GM18909 (cell line): ENCODE measurements around the gene NPLOC4.
A peak's percentile ranks its signal among the peaks of the same experiment; 100 is the strongest.

Experiments
- ATAC-seq: cut with Tn5 transposase; IDR thresholded peaks from one replicate; pipeline ENCODE4 v1.9.1; 2021; ENCODE audit warnings: mild to moderate bottlenecking; ENCODE audit not compliant: unreplicated experiment, poor library complexity

The NPLOC4 gene

GRCh38 chr17:81665205-81666091 is 28.5 kb upstream of the NPLOC4 start:
- peak; percentile 27 for ATAC-seq

DNA sequence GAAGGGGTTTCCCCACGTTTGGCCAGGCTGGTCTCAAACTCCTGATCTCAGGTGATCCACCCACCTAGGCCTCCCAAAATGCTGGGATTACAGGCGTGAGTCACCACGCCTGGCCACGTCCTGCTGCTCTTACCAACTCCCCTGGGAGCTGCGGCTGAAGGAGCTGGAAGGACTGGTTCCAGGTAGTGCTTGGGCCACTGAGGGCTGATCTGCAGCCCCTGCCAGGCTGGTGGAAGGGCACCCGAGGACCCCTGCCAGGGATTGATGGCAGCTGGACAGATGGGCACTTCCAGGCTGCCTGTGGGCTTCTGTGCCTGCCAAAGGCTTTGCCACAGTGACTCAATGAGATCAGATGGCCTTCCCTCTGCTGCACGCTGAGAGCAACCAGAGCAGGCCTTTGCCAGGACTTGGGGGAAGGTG is 27.1 kb upstream of the NPLOC4 start:
- ATAC-seq: no peak

DNA sequence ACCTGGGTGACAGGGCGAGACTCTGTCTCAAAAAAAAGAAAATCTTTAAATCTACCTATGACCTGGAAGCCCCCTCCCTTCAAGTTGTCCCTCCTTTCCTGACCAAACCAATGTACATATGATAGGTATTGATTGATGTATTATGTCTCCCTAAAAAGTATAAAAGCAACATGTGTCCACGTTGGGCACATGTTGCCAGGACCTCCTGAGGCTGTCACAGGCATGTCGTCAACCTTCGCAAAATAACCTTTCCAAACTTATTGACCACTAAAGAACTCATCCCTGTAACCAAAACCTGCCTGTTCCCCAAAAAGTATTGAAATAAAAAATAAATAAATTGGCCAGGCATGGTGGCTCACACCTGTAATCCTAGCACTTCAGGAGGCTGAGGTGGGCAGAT is 25.1 kb upstream of the NPLOC4 start:
- no peak for ATAC-seq

- ATAC-seq: no peak
Measured at GRCh38 chr17:81660441-81660840, 23.5 kb upstream of the NPLOC4 start.

DNA sequence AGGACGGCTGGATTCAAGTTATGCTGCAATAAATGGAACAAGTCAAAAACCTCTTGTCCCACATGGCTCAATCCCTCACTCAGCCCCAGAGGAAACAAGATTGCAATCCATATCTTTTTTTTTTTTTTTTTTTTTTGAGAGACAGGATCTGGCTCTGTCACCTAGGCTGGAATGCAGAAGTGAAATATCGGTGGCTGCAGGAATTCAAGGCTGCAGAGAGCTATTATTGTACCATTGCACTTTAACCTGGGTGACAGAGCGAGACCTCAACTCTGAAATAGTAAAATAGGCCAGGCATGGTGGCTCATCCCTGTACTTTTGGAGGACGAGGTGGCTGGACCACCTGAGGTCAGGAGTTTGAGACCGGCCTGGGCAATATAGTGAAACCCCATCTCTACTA is 22.1 kb upstream of the NPLOC4 start:
- ATAC-seq: no peak

GRCh38 chr17:81656835-81657234 is 19.9 kb upstream of the NPLOC4 start:
- no peak for ATAC-seq

- ATAC-seq: no peak
Measured at GRCh38 chr17:81656118-81656743, 19.3 kb upstream of the NPLOC4 start, which contains the start of gene PDE6G. Gene PDE6G (minus strand): TSS chr17:81656542. CDS start chr17:81653305, 3,237 bp downstream.

DNA sequence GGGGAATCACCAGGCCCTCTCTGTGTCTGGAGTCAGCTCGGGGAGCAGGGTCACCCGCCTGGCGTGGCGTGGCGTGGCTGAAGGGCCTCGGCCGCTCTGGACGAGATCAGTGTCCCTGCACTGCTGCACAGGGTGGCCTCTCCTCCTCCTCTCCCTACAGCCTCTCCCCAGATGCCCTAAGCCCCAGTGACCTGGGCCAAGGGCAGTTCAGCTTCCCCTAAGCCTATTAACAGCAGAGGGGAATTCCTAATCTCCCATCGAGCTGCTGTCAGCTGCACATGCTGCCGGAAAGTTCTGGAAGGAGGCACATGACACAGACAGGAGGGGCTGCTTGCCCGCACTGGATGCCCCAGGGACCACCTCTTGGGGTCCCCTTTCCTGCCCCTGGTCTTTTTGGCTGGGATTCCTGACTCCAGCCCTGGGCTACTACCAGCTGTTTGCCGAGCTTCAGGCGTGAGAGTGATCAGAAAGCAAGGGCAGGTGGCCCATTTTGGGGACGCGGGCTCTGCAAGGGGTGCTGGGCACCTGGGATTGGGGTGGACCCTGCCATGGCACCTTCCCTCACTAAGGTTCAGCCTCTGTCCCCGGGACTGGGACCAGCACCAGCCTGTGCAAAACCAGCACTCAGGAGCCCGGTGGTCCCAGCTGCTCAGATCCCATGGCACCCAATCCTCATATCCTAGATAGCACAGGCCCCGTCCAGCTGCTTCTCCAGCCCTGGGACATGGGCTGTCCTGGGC is 18.6 kb upstream of the NPLOC4 start:
- ATAC-seq: no peak

DNA sequence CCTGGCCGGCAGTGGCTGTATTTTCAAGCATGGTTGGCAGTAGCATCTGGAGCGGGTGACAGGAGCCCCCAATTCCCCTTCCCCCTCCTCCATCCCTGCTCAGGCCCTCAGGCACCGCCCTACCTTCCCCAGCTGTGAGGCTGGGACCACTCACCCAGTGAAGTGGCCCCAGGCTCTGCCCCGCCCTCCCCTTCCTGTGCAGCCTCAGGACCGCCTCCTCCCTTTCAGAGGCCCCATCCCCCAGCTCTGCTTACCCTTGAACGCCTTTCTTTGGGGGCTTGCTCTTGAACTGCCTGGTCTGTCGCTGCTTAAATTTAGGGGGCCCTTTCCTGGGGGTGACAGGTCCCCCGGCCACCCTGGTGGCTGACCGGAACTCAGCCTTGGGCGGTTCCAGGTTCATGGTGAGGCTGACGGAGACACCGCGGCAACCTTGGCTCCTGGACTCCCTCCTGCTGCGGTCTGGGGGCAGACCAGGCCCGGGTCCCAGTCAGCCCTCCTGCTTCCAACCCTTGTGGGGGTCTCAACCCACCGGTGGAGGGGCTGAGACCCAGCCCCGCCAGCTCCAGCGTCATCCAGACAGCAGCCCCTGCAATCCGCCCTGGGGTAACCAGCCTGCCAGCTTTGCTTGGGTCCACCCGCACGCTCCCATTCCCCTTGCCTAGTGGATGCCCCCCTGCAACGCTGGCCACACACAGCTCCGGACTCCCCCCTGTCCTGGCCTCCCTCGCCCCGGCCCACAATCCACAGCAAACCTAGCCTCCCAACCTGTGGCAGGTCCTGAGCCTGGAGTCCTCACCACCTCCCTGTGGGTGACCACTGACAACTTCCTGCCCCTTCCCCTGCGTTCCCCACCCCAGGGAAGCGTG is 16.2 kb upstream of the NPLOC4 start:
- no peak for ATAC-seq

GRCh38 chr17:81651692-81652091 is 14.8 kb upstream of the NPLOC4 start:
- ATAC-seq: no peak

GRCh38 chr17:81650951-81651350 is 14.0 kb upstream of the NPLOC4 start:
- ATAC-seq: no peak

DNA sequence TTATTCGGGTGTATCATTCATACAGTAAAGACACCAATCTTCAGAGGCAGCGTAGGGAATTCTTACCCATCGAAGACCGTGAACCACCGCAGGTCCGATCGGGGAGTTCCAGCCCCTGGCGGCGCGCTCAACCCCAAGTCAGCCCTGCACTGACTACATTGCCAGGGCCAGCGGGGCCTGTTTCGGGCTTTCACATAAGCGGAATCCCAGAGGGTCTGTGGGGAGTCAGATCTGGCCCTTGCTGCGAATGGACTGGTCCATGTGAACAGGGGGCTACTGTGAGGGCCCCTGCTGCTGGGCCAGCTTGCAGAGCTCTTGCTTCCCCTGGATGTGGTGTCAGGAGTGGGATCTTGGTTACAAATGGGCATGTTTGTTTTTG is 11.8 kb upstream of the NPLOC4 start:
- ATAC-seq: no peak

GRCh38 chr17:81648013-81648706 is 11.2 kb upstream of the NPLOC4 start:
- no peak for ATAC-seq

DNA sequence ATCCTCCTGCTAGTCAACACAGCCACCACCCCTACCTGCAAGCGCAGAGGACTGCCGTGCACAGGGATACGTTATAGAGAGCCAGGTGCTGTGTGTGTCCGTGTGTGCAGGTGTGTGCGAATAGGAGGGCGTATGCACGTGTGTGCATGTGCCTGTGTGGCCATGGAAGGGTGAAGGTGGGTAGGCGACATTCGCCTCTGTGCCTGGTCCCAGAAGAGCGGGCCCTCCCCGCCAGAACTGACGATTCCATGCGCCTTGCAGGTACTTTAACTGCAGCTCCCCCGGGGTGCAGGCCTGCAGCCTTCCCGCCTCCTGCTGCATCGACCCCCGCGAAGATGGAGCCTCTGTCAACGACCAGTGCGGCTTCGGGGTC is 10.7 kb upstream of the NPLOC4 start:
- ATAC-seq: no peak

GRCh38 chr17:81646869-81647600 is 10.1 kb upstream of the NPLOC4 start:
- ATAC-seq: no peak

- ATAC-seq: no peak
Measured at GRCh38 chr17:81644976-81645952, 8.4 kb upstream of the NPLOC4 start.

DNA sequence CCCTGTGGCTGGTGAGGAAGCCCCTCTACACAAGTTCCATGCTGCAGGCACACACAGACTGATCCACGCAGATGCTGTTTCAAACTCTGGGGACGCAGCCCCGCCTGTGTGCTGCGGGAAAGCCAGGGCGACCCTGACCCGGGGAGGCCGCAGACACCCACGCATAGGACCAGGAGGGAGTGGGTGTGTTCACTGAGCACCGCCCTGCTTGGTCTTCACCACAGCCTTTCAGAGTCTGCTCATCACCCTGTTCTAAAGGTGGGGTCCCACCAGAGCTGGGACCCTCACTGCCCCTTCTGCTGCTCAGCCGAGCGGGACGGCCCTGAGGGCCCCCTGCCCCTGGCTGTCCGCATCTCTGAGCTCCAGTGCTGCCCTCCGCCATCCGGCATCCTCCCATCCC is 7.6 kb upstream of the NPLOC4 start:
- ATAC-seq: no peak
